ENCODE results near the gene MESP1. TPM values are rescaled to one million over a fixed set of nuclear protein-coding genes. Genes with fewer than 3 reads are reported as not detected.
A peak's percentile ranks its signal among the peaks of the same experiment; 100 is the strongest.

The MESP1 gene
- total and polyA plus RNA-seq, 2 of the 4 experiments (the other 2 are of a cell fraction): under 0.01 to 0.10 TPM

DNA sequence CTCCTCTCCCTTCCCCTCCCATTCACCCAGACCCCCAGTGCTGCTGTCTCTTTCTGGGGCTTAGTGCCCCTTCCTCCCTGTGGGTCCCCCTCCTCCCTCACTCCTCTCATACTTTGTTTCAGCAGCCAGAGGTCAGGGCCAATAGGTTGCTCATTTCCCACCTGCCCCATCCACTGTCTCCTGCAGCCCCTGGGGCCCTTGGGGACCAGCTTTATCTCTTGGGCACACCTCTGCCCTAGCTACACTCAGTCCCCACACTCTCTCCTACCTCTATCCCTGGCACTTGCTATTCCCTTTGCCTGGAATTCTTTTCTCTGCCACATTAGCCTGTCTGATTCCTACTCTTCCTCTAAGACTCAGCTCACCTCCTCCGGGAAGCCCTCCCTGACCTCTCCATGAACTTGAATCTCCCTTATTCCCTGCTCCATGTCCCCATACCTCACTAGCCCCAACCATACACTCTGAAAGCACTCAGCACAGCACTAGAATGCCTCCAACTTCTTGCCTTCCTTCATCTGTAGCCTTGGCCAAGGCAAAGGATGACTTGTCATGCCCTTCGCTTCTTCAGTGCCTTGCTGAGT lies 49.0 kb upstream of the MESP1 start:
- H4K91ac ChIP-seq (ENCODE audit: insufficient read depth, low read depth, low read length): no peak overlapping the region
- no peaks in the 10 kb centered on the region for H3K9me1 ChIP-seq (ENCODE audit: insufficient read depth, low read length)
- no peak overlapping the region for H3K4ac ChIP-seq (ENCODE audit: low read depth, low read length)
- intact Hi-C loops (cut with micrococcal nuclease) (no loop called here), in situ Hi-C loops (cut with MboI; ENCODE audit: low sequenced_read_pairs) (no loop called here), dilution Hi-C loops (cut with HindIII; ENCODE audit: low sequenced_read_pairs, unreplicated experiment) (no loop called here)
- no peaks in the 10 kb centered on the region for H3K79me1 ChIP-seq (ENCODE audit: low read depth in 1 of 2, low read length in 2 of 2)
- H3K56ac ChIP-seq (ENCODE audit: extremely low read depth, insufficient read depth, low read length): no peak overlapping the region
- H2AFZ ChIP-seq (replicated peaks; ENCODE audit: low read length, poor library complexity): no peak overlapping the region
- H2BK120ac ChIP-seq (ENCODE audit: low read depth, low read length): no peak overlapping the region
- H2AK5ac ChIP-seq (ENCODE audit: low read depth, low read length): no peak overlapping the region
- DNase-seq (no peak), ATAC-seq (ENCODE audit: low read depth) (no peak)
- H3K4me3 ChIP-seq (ENCODE audit: insufficient read depth, low read depth, low read length): no peak overlapping the region
- WGBS, 2 experiments (ENCODE audit: extremely low coverage in 2 of 2, insufficient read length in 1 of 2): 100% methylated on average over 1 of the region's 2 CpGs; no CpG with 5 or more reads in 1 of the 2 experiments
- H3K23ac ChIP-seq (ENCODE audit: low read depth, low read length): no peak overlapping the region
- H2AK9ac ChIP-seq (replicated peaks; ENCODE audit: low read depth, low read length, poor library complexity): peak overlapping the region; percentile 77
- peaks cover 2% of the 10 kb centered on the region for H3K4me1 ChIP-seq (ENCODE audit: control insufficient read depth, insufficient read depth, low read length)
- no TSS peak for BruUV-seq (replicated peaks)
- H3K27me3 ChIP-seq (ENCODE audit: control insufficient read depth, insufficient read depth, low read length): no peaks in the 10 kb centered on the region
- peaks cover 61% of the 10 kb centered on the region for H3K36me3 ChIP-seq (ENCODE audit: control insufficient read depth, insufficient read depth, low read length)
- H3K9me3 ChIP-seq (ENCODE audit: control insufficient read depth, insufficient read depth, low read length): peaks cover 6% of the 10 kb centered on the region; the same call in 1 of the 2 replicates
- H3K18ac ChIP-seq (ENCODE audit: low read depth, low read length): no peak overlapping the region
- no peaks in the 10 kb centered on the region for H4K20me1 ChIP-seq (ENCODE audit: insufficient read depth, low read length)
- no peak overlapping the region for H3K27ac ChIP-seq (ENCODE audit: insufficient read depth, low read length)
- H2BK15ac ChIP-seq (ENCODE audit: low read depth, low read length): no peak overlapping the region
- no peak overlapping the region for H3K4me2 ChIP-seq (ENCODE audit: low read depth, low read length)
- no peak overlapping the region for H2BK5ac ChIP-seq (ENCODE audit: low read depth, low read length, poor library complexity, severe bottlenecking)
- TF ChIP-seq CHD1 (IDR thresholded peaks at IDR 0.05; ENCODE audit: low read depth, low read length) (no peak), MAFK (IDR thresholded peaks at IDR 0.05; ENCODE audit: low read depth, low read length) (no peak), CEBPB (IDR thresholded peaks at IDR 0.05; ENCODE audit: low read depth, low read length) (no peak), MXI1 (IDR thresholded peaks at IDR 0.05; ENCODE audit: borderline replicate concordance, low read depth, low read length) (no peak), RCOR1 (IDR thresholded peaks at IDR 0.05; ENCODE audit: insufficient replicate concordance, low read length) (no peak), FOS (IDR thresholded peaks at IDR 0.05; ENCODE audit: low read depth, low read length) (no peak)
- ChIA-PET POLR2A (ENCODE audit: unreplicated experiment) (no interaction called here), CTCF (no interaction called here)
- no peak overlapping the region for H4K5ac ChIP-seq (ENCODE audit: low read depth, low read length)
- no peak overlapping the region for H3K9ac ChIP-seq (ENCODE audit: low read depth, low read length)
- H4K8ac ChIP-seq (ENCODE audit: low read depth in 2 of 2, low read length in 2 of 2): no peak overlapping the region
- no peak overlapping the region for H2BK20ac ChIP-seq (ENCODE audit: low read depth, low read length)
- no peak overlapping the region for H3K14ac ChIP-seq (replicated peaks; ENCODE audit: low read depth, low read length)
